ENCODE measurements around the gene C20orf204.

Gene C20orf204

DNA sequence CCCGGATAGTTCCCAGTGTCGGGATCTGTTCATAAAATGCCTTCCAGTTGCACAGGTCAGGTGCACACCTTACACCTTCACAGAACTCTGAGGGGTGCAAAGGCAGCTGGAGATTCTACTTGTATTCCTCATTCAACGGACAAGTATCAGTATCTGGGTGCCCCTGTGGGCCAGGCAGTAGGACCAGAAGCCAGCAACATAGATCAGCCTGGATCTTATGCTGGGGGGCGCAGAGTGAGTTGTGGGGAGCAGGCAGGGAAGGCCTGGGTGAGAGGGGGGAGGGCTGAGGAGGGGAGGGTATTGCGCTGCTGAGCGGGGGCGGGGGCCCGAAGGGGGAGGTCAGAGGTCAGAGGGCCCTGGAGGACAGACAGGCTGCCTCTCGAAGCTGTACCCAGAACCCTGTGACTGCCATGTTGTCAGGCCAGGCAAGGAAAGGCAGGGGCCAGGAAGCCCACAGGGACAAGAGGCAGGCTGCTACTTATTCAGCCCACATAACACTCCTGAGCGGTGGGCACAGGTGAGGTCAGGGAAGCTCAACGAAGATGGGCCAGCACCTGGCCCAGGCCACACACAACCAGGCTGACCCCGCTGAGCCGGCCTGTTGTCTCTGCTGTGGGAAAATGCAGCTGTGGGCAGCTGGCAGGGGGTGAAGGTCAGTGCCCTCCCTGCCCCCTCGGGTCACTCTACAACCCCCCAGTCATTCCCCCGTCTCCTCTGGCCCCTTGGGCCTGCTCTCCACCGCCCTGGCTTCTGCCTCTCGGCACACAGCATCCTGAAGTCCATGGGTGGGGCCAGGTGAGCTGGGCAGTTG lies 45.0 kb downstream of the C20orf204 start:
- H3K27me3 ChIP-seq (ENCODE audit: insufficient read depth, low read length, poor library complexity): peaks cover 30% of the 10 kb centered on the region
- no peak overlapping the region for H2AFZ ChIP-seq (ENCODE audit: low read depth, low read length)
- no peak overlapping the region for H3K27ac ChIP-seq (ENCODE audit: low read length)
- peaks cover 29% of the 10 kb centered on the region for H4K20me1 ChIP-seq (ENCODE audit: insufficient read depth, low read length)
- H3K4me2 ChIP-seq (ENCODE audit: insufficient read depth, low read length): peak overlapping the region; percentile 92
- TF ChIP-seq, protein P1, sequence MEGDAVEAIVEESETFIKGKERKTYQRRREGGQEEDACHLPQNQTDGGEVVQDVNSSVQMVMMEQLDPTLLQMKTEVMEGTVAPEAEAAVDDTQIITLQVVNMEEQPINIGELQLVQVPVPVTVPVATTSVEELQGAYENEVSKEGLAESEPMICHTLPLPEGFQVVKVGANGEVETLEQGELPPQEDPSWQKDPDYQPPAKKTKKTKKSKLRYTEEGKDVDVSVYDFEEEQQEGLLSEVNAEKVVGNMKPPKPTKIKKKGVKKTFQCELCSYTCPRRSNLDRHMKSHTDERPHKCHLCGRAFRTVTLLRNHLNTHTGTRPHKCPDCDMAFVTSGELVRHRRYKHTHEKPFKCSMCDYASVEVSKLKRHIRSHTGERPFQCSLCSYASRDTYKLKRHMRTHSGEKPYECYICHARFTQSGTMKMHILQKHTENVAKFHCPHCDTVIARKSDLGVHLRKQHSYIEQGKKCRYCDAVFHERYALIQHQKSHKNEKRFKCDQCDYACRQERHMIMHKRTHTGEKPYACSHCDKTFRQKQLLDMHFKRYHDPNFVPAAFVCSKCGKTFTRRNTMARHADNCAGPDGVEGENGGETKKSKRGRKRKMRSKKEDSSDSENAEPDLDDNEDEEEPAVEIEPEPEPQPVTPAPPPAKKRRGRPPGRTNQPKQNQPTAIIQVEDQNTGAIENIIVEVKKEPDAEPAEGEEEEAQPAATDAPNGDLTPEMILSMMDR (IDR thresholded peaks at IDR 0.05; ENCODE audit: borderline replicate concordance, extremely low read depth, low read length, poor library complexity, severe bottlenecking): no peak
- no peak for TF ChIP-seq EZH2 (IDR thresholded peaks at IDR 0.05; ENCODE audit: borderline replicate concordance, low read depth, low read length, severe bottlenecking)
- peaks cover 43% of the 10 kb centered on the region for H3K4me1 ChIP-seq (ENCODE audit: insufficient read depth, low read length)
- peaks cover 12% of the 10 kb centered on the region for H3K79me2 ChIP-seq (ENCODE audit: insufficient read depth, low read length)
- DNase-seq: no peak
- peaks cover 4% of the 10 kb centered on the region for H3K36me3 ChIP-seq (ENCODE audit: insufficient read depth, low read length)
- ATAC-seq (ENCODE audit: insufficient read depth, low read depth): no peak
- no peaks in the 10 kb centered on the region for H3K9me3 ChIP-seq (ENCODE audit: insufficient read depth, low read length, severe bottlenecking)
- H3K4me3 ChIP-seq (ENCODE audit: low read depth in 1 of 2, low read length in 2 of 2): no peak overlapping the region
- peak overlapping the region; percentile 76; the same call in 1 of the 2 replicates for H3K9ac ChIP-seq (ENCODE audit: low read depth, low read length)

DNA sequence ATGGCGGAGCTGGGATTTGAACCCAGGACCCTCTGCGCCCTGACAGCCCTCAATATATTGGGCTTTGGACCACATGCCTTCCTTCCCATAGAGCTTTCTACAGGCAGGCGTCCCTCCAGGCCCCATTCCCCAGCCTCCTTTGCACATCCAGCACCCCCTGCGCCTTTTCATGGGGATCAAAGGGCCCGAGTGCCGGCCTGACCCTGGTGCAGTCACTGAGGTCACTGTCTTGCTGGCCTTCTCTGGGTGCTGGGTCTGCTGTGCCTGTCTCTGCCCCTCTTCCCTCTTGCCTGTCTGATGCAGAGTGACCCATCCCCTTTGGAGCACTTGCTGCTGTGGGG lies 45.6 kb downstream of the C20orf204 start:
- H2AFZ ChIP-seq (ENCODE audit: low read depth, low read length): no peak overlapping the region
- TF ChIP-seq, protein P1 (IDR thresholded peaks at IDR 0.05; ENCODE audit: borderline replicate concordance, extremely low read depth, low read length, poor library complexity, severe bottlenecking): no peak
- TF ChIP-seq EZH2 (IDR thresholded peaks at IDR 0.05; ENCODE audit: borderline replicate concordance, low read depth, low read length, severe bottlenecking): no peak
- peaks cover 12% of the 10 kb centered on the region for H3K79me2 ChIP-seq (ENCODE audit: insufficient read depth, low read length)
- no peak overlapping the region for H3K4me2 ChIP-seq (ENCODE audit: insufficient read depth, low read length)
- no peak overlapping the region for H3K27ac ChIP-seq (ENCODE audit: low read length)
- H3K4me1 ChIP-seq (ENCODE audit: insufficient read depth, low read length): peaks cover 43% of the 10 kb centered on the region
- H3K27me3 ChIP-seq (ENCODE audit: insufficient read depth, low read length, poor library complexity): peaks cover 30% of the 10 kb centered on the region
- H4K20me1 ChIP-seq (ENCODE audit: insufficient read depth, low read length): peaks cover 27% of the 10 kb centered on the region; the same call in 1 of the 2 replicates
- ATAC-seq (ENCODE audit: insufficient read depth, low read depth): no peak
- H3K36me3 ChIP-seq (ENCODE audit: insufficient read depth, low read length): no peaks in the 10 kb centered on the region; the same call in 1 of the 2 replicates
- no peaks in the 10 kb centered on the region for H3K9me3 ChIP-seq (ENCODE audit: insufficient read depth, low read length, severe bottlenecking)
- DNase-seq: no peak
- no peak overlapping the region for H3K9ac ChIP-seq (ENCODE audit: low read depth, low read length)
- H3K4me3 ChIP-seq (ENCODE audit: low read depth in 1 of 2, low read length in 2 of 2): no peak overlapping the region

DNA sequence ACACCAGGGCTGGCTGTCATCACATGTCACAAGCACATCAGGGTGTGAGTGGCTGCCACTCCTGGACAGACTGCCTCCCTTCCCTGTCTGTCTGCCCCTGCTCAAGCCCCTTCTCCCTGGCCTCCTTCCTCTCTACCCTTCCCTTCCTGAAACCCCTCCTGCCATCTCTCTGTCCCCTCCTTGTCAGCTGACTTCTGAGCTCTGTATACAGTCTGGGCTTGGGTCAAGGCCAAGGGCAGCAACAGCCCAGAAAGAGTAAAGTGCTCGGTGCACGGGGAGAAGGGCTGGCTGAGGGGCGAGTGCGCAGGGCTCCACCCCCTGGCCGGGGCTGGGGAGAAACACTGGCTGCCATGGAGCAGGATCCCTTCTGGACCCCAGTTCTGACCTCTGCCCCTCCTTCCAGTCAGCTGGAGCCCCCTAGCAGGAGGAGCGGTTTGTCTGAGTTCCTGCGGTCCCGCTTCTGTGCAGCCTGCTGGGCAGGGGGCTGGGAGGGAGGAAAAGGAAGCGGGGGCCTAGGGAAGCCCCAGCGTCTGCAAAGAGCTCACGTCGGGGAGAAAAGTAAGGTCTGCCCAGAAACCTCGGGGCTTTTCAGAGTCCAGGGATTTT lies 46.2 kb downstream of the C20orf204 start:
- TF ChIP-seq EZH2 (IDR thresholded peaks at IDR 0.05; ENCODE audit: borderline replicate concordance, low read depth, low read length, severe bottlenecking): no peak
- TF ChIP-seq, protein P1 (IDR thresholded peaks at IDR 0.05; ENCODE audit: borderline replicate concordance, extremely low read depth, low read length, poor library complexity, severe bottlenecking): peak; percentile 2
- Histone ChIP-seq H3K4me3 (ENCODE audit: low read depth in 1 of 2, low read length in 2 of 2) (no peak overlapping the region), H3K9ac (ENCODE audit: low read depth, low read length) (no peak overlapping the region), H3K4me2 (ENCODE audit: insufficient read depth, low read length) (no peak overlapping the region), H3K27me3 (ENCODE audit: insufficient read depth, low read length, poor library complexity) (peaks cover 30% of the 10 kb centered on the region), H3K27ac (ENCODE audit: low read length) (no peak overlapping the region), H3K9me3 (ENCODE audit: insufficient read depth, low read length, severe bottlenecking) (no peaks in the 10 kb centered on the region), H2AFZ (ENCODE audit: low read depth, low read length) (no peak overlapping the region), H3K79me2 (ENCODE audit: insufficient read depth, low read length) (peaks cover 12% of the 10 kb centered on the region), H4K20me1 (ENCODE audit: insufficient read depth, low read length) (peaks cover 21% of the 10 kb centered on the region; the same call in 1 of the 2 replicates), H3K4me1 (ENCODE audit: insufficient read depth, low read length) (peaks cover 43% of the 10 kb centered on the region), H3K36me3 (ENCODE audit: insufficient read depth, low read length) (no peaks in the 10 kb centered on the region; the same call in 1 of the 2 replicates)
- DNase-seq (no peak), ATAC-seq (ENCODE audit: insufficient read depth, low read depth) (no peak)
